HT-29 (cell line): ENCODE data around the gene TRIM71. TPM values are rescaled to one million over a fixed set of nuclear protein-coding genes. Genes with fewer than 3 reads are reported as not detected.
"Not testable (repeated sequence)": the region's sequence is repeated elsewhere in the genome, so short reads cannot be mapped to it uniquely, and the experiment has no call there.

Experiments
- DNase-seq: peaks from one replicate; pipeline ENCODE4 v3.0.0-alpha.2; 2015; ENCODE audit warnings: low spot score
- total RNA-seq: library from RNA; depleted of rRNA; stranded (reverse); fragments of >200 nt; shearing (Covaris generic); gene quantifications from 2 replicates; pipeline ENCODE4 v1.2.3, GENCODE V29; 2014; rRNA removed

The TRIM71 gene
- total RNA-seq, 1 experiment from 2014 or later = not detected

DNA sequence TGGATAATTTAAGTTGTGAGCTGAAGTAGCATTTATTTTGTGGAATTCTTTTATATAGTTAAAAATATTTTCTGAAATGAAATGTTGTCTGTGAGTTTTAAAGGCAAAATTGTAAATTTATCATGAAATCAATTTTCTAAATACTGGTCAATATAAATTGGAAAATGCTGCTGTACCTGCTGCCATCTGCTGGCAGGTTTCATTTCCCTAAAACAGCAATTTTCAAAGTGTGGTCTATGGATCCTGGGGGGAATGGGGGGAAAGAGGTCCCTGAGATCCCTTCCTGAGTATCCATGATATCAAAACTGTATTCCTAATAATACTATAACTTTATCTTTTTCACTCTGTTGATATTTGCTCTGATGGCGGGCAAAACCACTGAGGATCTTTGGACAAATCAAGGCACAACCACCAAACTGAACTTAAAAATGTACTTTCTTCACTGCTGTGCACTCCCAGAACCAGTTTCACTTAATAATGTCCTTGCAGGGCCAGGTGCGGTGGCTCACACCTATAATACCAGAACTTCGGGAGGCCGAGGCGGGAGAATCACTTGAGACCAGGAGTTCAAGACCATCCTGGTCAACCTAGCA, 116.4 kb downstream of the TRIM71 start:
- peak; percentile 45 for DNase-seq

DNA sequence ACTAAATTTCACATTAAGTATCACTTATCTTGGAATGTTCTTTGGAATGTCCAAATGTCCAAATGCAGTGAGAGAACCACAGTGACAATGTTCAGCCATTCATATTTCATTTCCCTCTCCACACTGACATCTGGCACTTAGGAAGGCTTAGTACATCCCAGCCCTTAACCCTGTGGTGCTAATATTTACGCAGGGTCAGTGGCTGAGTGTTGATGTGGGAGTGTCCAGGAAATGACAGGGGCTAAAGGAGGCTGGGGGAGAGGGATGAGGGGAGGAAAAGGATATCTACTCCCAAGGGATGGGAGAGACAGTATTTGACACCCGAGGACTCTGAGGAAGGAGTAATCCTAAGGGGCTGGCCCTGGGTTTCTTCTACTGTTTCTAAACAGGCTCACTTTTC, 119.5 kb downstream of the TRIM71 start:
- DNase-seq = no peak

DNA sequence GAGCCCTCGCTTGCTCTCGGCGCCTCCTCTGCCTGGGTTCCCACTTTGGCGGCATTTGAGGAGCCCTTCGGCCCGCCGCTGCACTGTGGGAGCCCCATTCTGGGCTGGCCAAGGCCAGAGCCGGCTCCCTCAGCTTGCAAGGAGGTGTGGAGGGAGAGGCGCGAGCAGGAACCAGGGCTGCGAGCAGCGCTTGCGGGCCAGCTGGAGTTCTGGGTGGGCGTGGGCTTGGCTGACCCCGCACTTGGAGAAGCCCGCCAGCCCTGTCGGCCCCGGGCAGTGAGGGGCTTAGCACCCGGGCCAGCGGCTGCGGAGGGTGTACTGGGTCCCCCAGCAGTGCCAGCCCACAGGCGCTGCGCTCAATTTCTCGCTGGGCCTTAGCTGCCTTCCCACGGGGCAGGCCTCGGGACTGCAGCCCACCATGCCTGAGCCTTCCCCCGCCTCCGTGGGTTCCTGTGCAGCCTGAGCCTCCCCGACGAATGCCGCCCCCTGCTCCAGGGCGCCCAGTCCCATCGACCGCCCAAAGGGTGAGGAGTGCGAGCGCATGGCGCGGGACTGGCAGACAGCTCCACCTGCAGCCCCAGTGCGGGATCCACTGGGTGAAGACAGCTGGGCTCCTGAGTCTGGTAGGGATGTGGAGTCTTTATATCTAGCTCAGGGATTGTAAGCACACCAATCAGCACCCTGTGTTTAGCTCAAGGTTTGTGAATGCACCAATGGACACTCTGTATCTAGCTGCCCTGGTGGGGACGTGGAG, 121.9 kb downstream of the TRIM71 start:
- DNase-seq = not testable (repeated sequence)

DNA sequence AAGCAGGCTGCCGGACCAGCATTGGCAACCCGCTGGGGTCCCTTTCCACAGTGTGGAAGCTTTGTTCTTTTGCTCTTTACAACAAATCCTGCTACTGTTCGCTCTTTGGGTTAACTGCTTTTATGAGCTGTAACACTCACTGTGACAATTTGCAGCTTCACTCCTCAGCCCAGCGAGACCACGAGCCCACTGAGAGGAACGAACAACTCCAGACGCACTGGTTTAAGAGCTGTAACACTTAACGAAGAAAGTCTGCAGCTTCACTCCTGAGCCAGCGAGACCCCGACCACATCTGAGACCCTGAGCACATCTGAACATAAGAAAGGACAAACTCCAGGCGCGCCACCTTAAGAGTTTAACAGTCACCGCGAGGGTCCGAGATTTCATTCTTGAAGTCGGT, 122.9 kb downstream of the TRIM71 start:
- DNase-seq = no peak

DNA sequence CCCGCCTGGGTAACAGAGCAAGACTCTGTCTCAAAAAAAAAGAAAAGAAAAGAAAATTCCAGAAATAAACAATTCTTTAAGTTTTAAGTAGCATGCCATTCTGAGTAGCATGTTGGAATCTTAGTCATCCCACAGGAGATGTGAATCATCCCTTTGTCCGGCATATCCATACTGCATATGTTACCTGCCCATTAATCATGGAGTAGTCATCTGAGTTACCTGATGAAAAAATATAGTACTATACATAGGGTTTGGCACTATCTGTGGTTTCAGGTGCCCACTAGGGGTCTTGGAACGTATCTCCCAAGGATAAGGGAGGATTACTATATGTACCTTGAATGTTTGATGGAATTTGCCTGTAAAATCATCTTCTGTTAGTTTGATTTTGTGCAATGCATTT, 127.3 kb downstream of the TRIM71 start:
- DNase-seq = no peak

DNA sequence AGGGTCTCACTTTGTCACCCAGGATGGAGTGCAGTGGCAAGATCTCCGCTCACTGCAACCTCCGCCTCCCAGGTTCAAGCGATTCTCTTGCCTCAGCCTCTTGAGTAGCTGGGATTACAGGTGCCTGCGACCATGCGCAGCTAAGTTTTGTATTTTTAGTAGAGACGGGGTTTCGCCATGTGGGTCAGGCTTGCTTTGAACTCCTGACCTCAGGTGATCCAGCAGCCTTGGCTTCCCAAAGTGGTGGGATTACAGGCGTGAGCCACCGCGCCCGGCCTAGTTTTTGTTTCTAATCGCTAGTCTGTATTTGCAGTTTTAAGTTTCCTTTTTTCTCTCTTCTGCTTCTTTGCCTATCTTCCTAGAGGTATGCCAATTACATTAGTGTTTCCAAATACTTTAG, 127.8 kb downstream of the TRIM71 start:
- not testable (repeated sequence) for DNase-seq

DNA sequence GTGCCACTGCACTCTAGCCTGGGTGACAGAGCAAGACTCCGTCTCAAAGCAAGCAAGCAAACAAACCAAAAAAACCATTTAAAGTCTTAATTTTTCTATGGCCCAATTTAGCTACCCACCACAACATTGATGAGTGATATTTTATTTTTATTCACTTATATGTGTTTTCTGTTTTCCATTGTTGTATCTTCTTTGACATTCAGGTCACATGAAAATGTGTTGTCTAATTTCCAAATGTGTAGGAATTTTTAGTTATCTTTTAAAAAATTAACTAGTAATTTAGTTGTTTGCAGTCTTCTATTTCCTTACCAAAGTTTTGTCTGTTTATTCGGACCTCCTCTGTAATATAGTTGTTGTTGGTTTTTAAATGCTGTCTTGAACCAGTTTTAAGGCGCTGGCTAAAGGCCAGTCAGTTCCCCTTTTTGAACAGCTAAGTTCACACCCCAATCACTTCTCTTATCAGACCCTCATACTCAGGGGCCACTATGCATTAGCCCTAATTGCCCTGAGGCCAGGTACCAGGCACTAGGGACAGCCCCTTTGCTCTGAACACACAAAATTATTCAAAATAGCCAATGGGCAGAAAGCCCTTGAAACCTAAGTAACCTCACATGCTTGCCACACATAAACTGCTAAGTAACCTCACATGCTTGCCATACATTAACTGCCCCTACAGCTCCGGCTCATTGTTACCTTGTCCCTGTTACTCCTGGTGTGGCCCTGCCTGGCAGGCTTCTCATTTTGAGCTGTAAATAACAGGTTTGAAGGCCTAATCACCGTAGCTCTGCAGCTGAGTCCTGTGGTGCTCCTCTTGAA, 129.4 kb downstream of the TRIM71 start:
- no peak for DNase-seq

Other genes starting within 250 kb of the TRIM71 start
- 11.2 and 14.6 TPM in 2 replicates for gene DYNC1LI1, start 247.1 kb upstream of the TRIM71 start, total RNA-seq
- gene CNOT10, start 132.8 kb upstream of the TRIM71 start, total RNA-seq = 13.0 and 17.1 TPM in 2 replicates
- not detected in 2 replicates for gene CCR4, start 133.6 kb downstream of the TRIM71 start, total RNA-seq